H7 (cell line): ENCODE data around the gene MINK1. TPM values are rescaled to one million over a fixed set of nuclear protein-coding genes. Genes with fewer than 3 reads are reported as not detected.

ENCODE experiments used
- DNase-seq: peaks from one replicate; pipeline ENCODE4 v3.0.0; 2012
- H3K27me3 ChIP-seq: 2 replicates; pipeline ENCODE4 v1.6.0; 2011; ENCODE audit warnings: mild to moderate bottlenecking, low read length; ENCODE audit not compliant: control insufficient read depth, insufficient read depth
- H3K36me3 ChIP-seq: replicated peaks from 2 replicates; pipeline ENCODE4 v1.5.1; 2011; ENCODE audit warnings: low read length; ENCODE audit not compliant: control insufficient read depth, insufficient read depth
- H3K4me3 ChIP-seq: 2 replicates; pipeline ENCODE4 v1.5.1; 2011; ENCODE audit warnings: low read depth, mild to moderate bottlenecking, control low read depth, low read length, moderate library complexity; ENCODE audit not compliant: insufficient read depth
- total RNA-seq: library from RNA; depleted of rRNA; stranded (reverse); fragments of >200 nt; shearing (Covaris generic); gene quantifications from 2 replicates; pipeline ENCODE4 v1.2.3, GENCODE V29; 2014; rRNA removed

The MINK1 gene
- 42.4 and 58.2 TPM in 2 replicates for total RNA-seq

DNA sequence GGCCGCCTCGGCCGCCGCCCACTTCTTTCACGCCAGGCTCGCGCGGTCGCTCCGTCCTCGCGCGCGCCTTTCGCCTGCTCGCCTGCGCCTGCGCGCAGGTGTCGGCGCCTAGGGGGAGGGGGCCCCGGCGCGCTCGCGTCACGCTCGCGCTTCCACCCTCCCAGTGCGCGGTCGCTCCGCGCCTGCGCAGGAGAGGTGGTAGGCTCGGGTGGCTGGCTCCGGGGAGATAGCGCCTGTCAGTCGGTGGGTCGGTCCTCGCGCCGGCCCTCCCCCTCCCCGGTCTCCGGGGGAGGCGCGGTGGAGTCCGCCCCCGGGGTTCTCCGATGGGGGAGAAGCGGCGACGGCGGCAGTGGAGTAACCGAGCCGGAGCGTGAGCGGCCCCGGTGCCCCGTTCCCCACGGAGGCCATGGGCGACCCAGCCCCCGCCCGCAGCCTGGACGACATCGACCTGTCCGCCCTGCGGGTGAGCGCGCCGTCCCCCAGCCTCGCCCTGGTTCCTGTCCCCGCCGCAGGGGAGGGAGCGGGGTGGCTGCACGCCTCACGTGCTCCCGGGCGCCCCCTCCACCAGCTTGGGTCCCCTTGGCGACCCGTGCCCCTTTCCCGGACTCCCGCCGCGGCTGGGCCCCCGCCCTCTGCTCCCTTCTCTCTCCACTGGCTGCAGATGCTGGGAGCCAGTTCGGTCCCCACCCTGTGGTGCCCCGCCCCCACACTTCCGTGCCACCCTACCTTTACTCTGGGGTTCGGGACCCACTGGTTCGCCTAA lies at the start of gene MINK1:
Gene MINK1 (plus strand): TSS at position 163 of the 763 bp plus-strand sequence. CDS start 244 bp downstream, at position 407.
- DNase-seq = peak; percentile 100
- H3K4me3 ChIP-seq = peak within 1 kb of the TSS; percentile 92
- peaks cover 2% of the 10 kb centered on the region for H3K36me3 ChIP-seq
- H3K27me3 ChIP-seq = no peaks in the 10 kb centered on the region

- H3K4me3 ChIP-seq = no peak overlapping the region
- DNase-seq = peak; percentile 56
- peaks cover 26% of the 10 kb centered on the region for H3K27me3 ChIP-seq
- H3K36me3 ChIP-seq = no peaks in the 10 kb centered on the region
Measured at GRCh38 chr17:4785311-4786105, 47.6 kb upstream of the MINK1 start.

DNA sequence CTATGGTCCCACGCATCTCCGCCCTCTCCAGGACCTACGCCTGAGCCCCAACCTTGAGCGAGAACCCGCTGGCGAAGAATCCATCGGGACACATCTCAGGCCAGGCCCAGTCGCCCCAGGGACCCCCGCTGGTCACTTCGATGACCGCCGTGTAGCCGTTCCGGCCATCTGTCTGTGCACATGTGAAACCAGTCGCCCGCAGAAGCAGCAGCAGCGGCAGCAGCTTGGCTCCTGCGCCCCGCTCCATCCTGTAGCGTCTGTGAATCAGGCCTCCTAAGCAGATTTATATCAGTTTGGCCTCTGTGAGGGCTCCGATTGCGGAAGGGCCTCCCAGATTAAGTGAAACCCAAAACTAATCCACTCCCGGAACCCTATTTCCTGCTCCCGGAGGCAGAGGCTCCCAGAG lies 47.0 kb upstream of the MINK1 start, which contains the start of gene VMO1:
Gene VMO1 (minus strand): TSS at position 259 of the 406 bp plus-strand sequence. CDS start 12 bp downstream, at position 247.
- peaks cover 31% of the 10 kb centered on the region for H3K27me3 ChIP-seq
- H3K36me3 ChIP-seq = no peaks in the 10 kb centered on the region
- no peak for DNase-seq
- no peak within 1 kb of the TSS for H3K4me3 ChIP-seq

DNA sequence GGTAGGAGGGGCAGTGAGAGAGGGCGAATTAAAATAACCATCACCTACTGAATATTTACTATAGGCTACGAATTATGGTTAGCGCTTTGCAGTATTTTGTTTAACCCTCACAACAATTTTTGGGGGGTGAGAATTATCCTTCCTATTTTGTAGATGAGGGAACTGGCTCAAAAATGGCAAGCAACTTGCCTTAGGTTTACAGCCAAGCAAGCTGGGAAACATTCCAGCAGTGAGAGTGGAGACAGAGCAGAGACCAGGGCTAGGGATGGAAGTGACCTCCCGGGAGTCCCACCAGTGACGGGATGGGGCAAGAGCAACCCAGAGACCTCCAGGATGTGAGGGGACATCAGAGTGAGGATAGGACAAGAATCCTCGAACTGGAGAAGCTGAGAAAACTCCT lies 46.6 kb upstream of the MINK1 start:
- H3K36me3 ChIP-seq = no peaks in the 10 kb centered on the region
- DNase-seq = peak; percentile 55
- no peak overlapping the region for H3K4me3 ChIP-seq
- H3K27me3 ChIP-seq = peaks cover 33% of the 10 kb centered on the region

- DNase-seq = no peak
- Histone ChIP-seq H3K27me3 (peaks cover 31% of the 10 kb centered on the region), H3K36me3 (no peaks in the 10 kb centered on the region), H3K4me3 (peak overlapping the region; percentile 69; the same call in 1 of the 2 replicates)
Measured at GRCh38 chr17:4788159-4788806, 44.9 kb upstream of the MINK1 start.

- DNase-seq = peak; percentile 83
- Histone ChIP-seq H3K27me3 (peaks cover 31% of the 10 kb centered on the region), H3K36me3 (no peaks in the 10 kb centered on the region), H3K4me3 (peak within 1 kb of the TSS; percentile 69)
Measured at GRCh38 chr17:4788807-4789700, 44.1 kb upstream of the MINK1 start, which contains the start of gene GLTPD2. TSS of gene GLTPD2 (plus strand) at chr17:4788964. CDS start at chr17:4789012, 48 bp downstream.

DNA sequence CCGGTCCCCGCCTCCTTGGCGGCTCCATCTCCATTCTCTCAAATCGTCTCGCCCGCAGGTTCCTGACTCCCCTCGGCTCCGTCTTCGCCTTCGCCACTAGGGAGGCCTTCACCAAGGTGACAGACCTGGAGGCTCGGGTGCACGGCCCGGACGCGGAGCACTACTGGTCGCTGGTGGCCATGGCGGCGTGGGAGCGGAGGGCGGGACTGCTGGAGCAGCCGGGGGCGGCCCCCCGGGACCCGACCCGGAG lies 43.5 kb upstream of the MINK1 start:
- Histone ChIP-seq H3K27me3 (peaks cover 31% of the 10 kb centered on the region), H3K36me3 (no peaks in the 10 kb centered on the region), H3K4me3 (peak overlapping the region; percentile 69)
- DNase-seq = no peak

- H3K27me3 ChIP-seq = peaks cover 31% of the 10 kb centered on the region
- H3K4me3 ChIP-seq = peak overlapping the region; percentile 69
- DNase-seq = peak; percentile 94
- H3K36me3 ChIP-seq = no peaks in the 10 kb centered on the region
Measured at GRCh38 chr17:4789951-4790704, 43.0 kb upstream of the MINK1 start.

- peaks cover 31% of the 10 kb centered on the region for H3K27me3 ChIP-seq
- H3K36me3 ChIP-seq = no peaks in the 10 kb centered on the region
- H3K4me3 ChIP-seq = peak overlapping the region; percentile 69
- no peak for DNase-seq
Measured at GRCh38 chr17:4790705-4791088, 42.4 kb upstream of the MINK1 start.

DNA sequence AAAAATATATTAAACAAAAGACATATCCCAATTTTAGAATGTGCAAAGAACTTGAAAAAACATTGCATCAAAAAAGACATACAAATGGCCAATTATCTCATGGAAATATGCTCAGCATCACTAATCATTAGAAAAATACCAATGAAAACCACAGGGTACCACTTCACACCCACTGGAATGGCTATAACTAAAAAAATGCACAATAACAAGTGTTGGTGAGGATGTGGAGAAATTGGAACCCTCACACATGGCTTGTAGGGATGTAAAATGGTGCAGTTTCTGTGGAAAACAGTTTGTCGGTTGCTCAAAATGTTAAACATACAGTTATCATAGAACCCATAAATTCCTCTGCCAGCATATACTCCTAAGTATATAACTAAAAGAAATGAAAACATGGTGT lies 38.0 kb upstream of the MINK1 start:
- no peak for DNase-seq
- H3K4me3 ChIP-seq = no peak overlapping the region
- peaks cover 17% of the 10 kb centered on the region for H3K36me3 ChIP-seq
- H3K27me3 ChIP-seq = peaks cover 9% of the 10 kb centered on the region

GRCh38 chr17:4796552-4796920 lies 36.6 kb upstream of the MINK1 start:
- Histone ChIP-seq H3K27me3 (no peaks in the 10 kb centered on the region; the same call in 1 of the 2 replicates), H3K4me3 (peak overlapping the region; percentile 65), H3K36me3 (peaks cover 17% of the 10 kb centered on the region)
- DNase-seq = peak; percentile 84

DNA sequence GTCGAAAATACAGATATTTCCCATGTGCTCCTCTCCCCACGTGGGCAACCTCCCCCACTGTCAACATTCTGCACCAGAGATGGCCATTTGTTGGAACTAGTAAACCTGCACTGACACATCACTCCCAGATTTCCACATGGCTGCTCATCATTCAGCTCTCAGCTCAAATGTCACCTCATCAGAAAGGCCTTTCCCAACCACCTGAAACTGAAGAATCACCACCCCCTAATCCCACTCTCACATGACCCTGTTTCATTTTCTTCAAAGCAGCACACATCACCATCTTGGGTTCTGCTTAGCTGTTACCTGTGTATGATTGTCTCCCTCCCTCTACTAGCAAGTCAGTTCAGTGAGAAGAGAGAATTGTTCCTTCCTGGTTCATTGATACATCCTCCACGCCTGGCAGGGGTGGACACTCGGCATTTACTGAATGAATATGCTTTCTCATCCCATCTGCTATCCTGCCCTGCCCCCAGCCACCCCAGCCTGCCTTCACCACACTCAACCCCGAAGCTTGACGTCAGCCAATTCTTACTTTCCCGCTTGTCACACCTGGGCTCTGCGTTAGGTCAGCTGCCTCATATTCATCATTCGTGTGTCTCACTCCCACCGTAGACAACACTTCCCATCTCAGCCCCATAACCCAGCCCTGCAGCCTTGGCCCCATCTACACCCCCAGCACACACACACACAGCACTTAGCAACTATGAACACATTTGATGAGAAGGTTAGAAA lies 32.5 kb upstream of the MINK1 start:
- DNase-seq = no peak
- no peaks in the 10 kb centered on the region for H3K27me3 ChIP-seq
- no peak overlapping the region for H3K4me3 ChIP-seq
- peaks cover 17% of the 10 kb centered on the region for H3K36me3 ChIP-seq

DNA sequence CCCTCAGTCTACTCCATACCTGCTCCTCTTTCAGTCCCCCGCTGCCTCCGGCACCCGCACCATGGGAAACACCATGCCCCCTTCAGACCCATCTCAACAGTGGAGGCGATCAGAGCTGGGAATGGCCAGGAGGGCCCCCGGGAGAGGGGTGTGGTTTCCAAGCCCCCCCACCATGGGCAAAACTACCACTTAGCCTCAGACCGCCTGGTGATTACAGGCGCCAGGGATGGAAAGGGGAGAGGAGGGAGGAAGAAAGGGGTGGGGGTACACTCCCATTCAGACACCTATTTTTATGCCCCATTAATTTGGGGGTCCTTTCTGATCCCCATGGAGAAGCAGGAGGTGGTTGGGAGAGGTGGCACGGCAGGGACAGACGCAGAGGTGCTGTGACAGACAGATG lies 30.9 kb upstream of the MINK1 start, which contains the start of gene C17orf114:
Gene C17orf114 (minus strand): TSS at position 101 of the 400 bp plus-strand sequence.
- peak; percentile 28 for DNase-seq
- no peak within 1 kb of the TSS for H3K4me3 ChIP-seq
- H3K27me3 ChIP-seq = no peaks in the 10 kb centered on the region
- peaks cover 16% of the 10 kb centered on the region for H3K36me3 ChIP-seq
